Coronary artery (tissue), 2 donors: ENCODE measurements around the gene ZDHHC6.

Experiments used
- DNase-seq: peaks from one replicate; pipeline ENCODE4 v3.0.0-alpha.2; 2017; ENCODE audit warnings: low spot score
- H3K27ac ChIP-seq, 2 donors: fragments of 200-600 bp; sonication (generic); one replicate each; pipeline ENCODE4 v1.5.1; 2016 to 2019
- H3K4me3 ChIP-seq: fragments of 200-600 bp; sonication (generic); 2 replicates; pipeline ENCODE4 v1.5.1; 2016; ENCODE audit warnings: mild to moderate bottlenecking, moderate library complexity
- CTCF ChIP-seq: fragments of 200-600 bp; sonication (generic); IDR thresholded peaks from one replicate; pipeline ENCODE4 v1.5.1; 2019; ENCODE audit warnings: antibody characterized with exemption

The ZDHHC6 gene

DNA sequence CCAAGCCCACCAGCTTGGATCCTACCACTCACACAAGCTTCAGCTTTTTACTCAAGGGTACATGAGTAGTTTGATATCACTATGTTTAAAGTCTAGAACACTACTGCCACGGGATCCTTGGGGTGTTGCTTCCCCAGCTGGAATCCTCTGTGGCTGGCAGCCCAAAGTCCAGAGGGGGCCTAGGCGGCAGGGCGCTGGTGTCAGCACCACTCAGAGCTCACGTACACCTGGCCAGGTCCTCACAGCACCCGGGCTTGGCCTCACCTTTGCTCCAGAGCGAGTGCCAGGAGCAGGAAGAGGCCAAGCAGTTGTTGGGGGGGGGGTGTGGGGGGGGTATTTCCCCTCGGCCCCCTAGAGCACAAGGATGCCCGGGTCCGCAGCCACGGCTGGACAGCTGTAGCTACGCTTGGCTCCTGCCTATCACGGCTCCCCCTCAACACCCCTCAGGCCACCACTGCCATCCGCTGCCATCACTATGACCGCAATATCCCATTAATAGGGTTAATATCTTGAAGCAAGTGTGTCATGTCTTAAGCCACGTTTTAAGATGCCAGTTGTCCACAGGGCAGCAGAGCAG, 17.0 kb downstream of the ZDHHC6 start:
- Histone ChIP-seq H3K27ac (no peak overlapping the region), H3K4me3 (no peak overlapping the region)
- no peak for DNase-seq
- no peak for TF ChIP-seq CTCF

DNA sequence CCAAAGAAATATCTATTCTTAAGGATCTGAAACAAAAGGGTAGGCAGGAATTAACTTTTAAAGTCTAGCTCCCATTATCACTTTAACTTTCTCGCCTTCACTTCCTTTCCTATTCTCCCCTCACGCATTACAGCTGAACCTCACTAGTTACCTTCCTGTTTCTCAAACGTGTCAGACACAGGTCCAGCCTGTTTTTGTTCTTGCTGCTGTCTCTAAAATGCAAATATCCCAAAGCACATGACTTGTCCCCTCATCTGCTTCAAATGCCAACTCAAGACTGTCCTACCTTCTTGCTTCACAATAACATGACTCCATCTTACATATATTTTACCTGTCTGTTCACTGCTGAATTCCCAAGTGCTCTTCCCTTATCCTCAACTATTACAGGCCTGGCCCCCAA, 17.6 kb downstream of the ZDHHC6 start:
- no peak for DNase-seq
- Histone ChIP-seq H3K27ac (no peak overlapping the region), H3K4me3 (no peak overlapping the region)
- no peak for TF ChIP-seq CTCF

DNA sequence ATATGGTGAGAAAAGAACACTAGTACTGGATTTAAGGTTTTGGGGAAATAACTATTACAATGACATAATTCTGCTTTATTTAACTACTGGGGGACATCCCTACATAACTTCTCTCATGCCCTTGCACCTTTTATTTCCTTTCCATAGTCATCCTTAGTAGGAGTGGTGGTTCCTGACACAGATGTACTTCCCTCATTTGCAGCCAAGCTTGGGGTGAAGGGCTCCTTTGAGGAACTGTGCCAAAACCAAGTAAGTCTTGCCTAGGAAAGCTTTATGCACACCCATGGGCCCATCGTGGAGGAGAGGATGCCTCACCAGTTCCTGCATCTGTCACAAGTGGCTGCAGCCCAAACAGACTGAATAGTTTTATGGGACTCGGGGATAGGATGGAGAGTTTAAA, 20.6 kb downstream of the ZDHHC6 start:
- no peak for TF ChIP-seq CTCF
- no peak overlapping the region for H3K27ac ChIP-seq
- no peak for DNase-seq
- H3K4me3 ChIP-seq: no peak overlapping the region

DNA sequence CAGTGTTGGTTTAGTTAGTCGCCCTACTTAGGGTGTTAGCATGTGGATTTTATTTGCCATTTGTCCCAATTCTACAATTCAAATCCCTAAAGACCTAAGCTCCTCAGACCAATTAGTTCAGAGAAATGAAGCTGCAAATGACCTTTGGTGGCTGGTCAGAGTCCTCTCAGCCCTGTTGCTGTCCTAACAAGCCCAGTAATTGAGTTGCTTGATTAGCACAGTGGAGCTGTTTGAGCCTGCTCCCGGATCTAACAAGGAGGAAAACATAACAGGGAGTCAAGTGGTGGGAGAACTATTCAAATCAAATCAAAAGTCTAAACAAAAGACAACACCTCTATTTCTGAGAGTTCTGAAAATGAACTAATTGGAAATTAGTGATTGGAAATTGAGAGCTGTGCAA, 22.1 kb downstream of the ZDHHC6 start:
- DNase-seq: no peak
- TF ChIP-seq CTCF: no peak
- no peak overlapping the region for H3K4me3 ChIP-seq
- no peak overlapping the region for H3K27ac ChIP-seq

DNA sequence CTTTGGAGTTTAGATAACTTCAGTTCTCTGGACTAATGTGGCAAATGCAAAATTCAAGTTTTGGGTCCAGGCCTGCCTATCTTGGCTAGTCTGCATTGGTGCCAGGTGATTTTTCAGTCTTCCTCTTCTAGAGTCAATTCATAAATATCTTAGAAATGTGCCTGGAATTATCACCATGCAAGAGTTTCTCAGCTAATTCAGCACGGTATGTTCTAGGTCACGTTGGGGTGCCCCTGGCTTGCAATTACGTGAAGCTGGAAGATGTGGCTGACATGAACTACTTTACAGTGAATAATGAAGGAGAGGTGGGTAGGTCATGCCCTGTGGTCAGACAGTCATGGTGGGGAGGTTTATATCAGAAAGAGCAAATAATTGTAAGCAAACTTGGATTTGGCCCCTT, 25.0 kb downstream of the ZDHHC6 start:
- TF ChIP-seq CTCF: no peak
- H3K4me3 ChIP-seq: no peak overlapping the region
- H3K27ac ChIP-seq: no peak overlapping the region
- no peak for DNase-seq

GRCh38 chr10:112412696-112413095, 34.0 kb downstream of the ZDHHC6 start:
- H3K4me3 ChIP-seq: no peak overlapping the region
- no peak for DNase-seq
- no peak for TF ChIP-seq CTCF
- no peak overlapping the region for H3K27ac ChIP-seq

DNA sequence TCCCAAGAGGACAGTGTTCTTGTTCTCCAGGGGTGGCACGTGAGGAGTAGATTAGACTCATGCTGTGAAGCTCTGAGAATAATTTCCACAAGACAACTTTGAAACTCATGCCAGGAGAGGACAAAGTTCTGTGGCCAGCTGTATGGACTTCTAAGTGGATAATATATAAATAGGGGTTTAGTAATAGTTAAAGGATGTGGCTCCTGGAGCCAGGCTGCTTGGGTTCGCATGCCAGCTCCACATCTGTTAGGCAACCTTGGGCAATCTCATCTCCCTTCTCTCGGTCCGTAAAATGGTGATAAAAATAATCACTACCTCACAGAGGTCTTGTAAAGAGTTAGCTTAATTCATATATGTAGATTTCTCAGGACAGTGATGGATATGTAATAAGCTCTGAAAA, 37.0 kb downstream of the ZDHHC6 start:
- no peak overlapping the region for H3K4me3 ChIP-seq
- TF ChIP-seq CTCF: no peak
- no peak overlapping the region for H3K27ac ChIP-seq
- DNase-seq: no peak
